H1 (cell line): ENCODE data around the gene CTDNEP1. TPM values are rescaled to one million over a fixed set of nuclear protein-coding genes. Genes with fewer than 3 reads are reported as not detected.
A peak's percentile ranks its signal among the peaks of the same experiment; 100 is the strongest.

Experiments used
- CTCF ChIA-PET: fragments of 300-600 bp; sonication (Branson Sonifier 250); formaldehyde crosslinking; loops from one replicate; lab custom pipeline; 2021; ENCODE audit not compliant: partially characterized antibody; lab: Charles Lee
- POLR2A ChIA-PET: fragments of 300-600 bp; sonication (Branson Sonifier 250); formaldehyde crosslinking; loops from one replicate; lab custom pipeline; 2021; ENCODE audit warnings: inconsistent platforms; ENCODE audit not compliant: partially characterized antibody; lab: Charles Lee
- DNase-seq, 2 experiments: peaks; one replicate each; pipeline versions ENCODE4 v3.0.0 to v3.0.0-alpha.2; 2010 to 2022; ENCODE audit warnings: low spot score in 2 of 2, low read depth in 1 of 2, mixed read lengths in 1 of 2
- FAIRE-seq: peaks from 2 replicates; lab custom pipeline; 2011; peaks lifted over from hg19 to GRCh38; lab: Jason Lieb, UNC
- H2AFZ ChIP-seq: 2 replicates; pipeline ENCODE4 v1.8.1; 2012; ENCODE audit warnings: low read length, inconsistent platforms
- H2AK5ac ChIP-seq: 2 replicates; pipeline ENCODE4 v1.6.1; 2013; ENCODE audit warnings: low read depth, low read length
- H2BK120ac ChIP-seq: replicated peaks from 2 replicates; pipeline ENCODE3; 2013; ENCODE audit warnings: low read depth, low read length, inconsistent platforms
- H2BK12ac ChIP-seq: 2 replicates; pipeline ENCODE4 v1.6.1; 2013; ENCODE audit warnings: low read depth, low read length
- H2BK15ac ChIP-seq: 2 replicates; pipeline ENCODE4 v1.6.1; 2013; ENCODE audit warnings: low read length
- H2BK20ac ChIP-seq: 2 replicates; pipeline ENCODE4 v1.6.1; 2013; ENCODE audit warnings: low read length
- H2BK5ac ChIP-seq: 2 replicates; pipeline ENCODE4 v1.6.1; 2013; ENCODE audit warnings: low read depth, low read length
- H3K14ac ChIP-seq: 2 replicates; pipeline ENCODE4 v1.6.1; 2013; ENCODE audit warnings: inconsistent platforms; ENCODE audit not compliant: insufficient read length
- H3K18ac ChIP-seq: 2 replicates; pipeline ENCODE4 v1.6.1; 2013; ENCODE audit warnings: low read length; ENCODE audit errors: extremely low read depth
- H3K23ac ChIP-seq: 2 replicates; pipeline ENCODE4 v1.6.1; 2013; ENCODE audit warnings: inconsistent platforms; ENCODE audit not compliant: insufficient read length
- H3K23me2 ChIP-seq: 2 replicates; pipeline ENCODE4 v1.6.1; 2013; ENCODE audit warnings: low read depth, low read length
- H3K27ac ChIP-seq: 2 replicates; pipeline ENCODE4 v1.6.1; 2011; ENCODE audit warnings: low read depth, low read length, inconsistent platforms
- H3K27me3 ChIP-seq, 4 experiments: replicated peaks in 1 of 4; 1 replicate in 1 of 4; 2 replicates in 3 of 4; pipeline versions ENCODE4 v1.6.1 to v1.8.1; 2011 to 2013; ENCODE audit warnings: low read length in 3 of 4, mild to moderate bottlenecking in 3 of 4, inconsistent platforms in 2 of 4, mixed read lengths in 2 of 4, moderate library complexity in 1 of 4; ENCODE audit not compliant: control insufficient read depth in 3 of 4, insufficient read depth in 3 of 4; ENCODE audit errors: extremely low read depth in 1 of 4
- H3K36me3 ChIP-seq, 4 experiments: 2 replicates each; pipeline versions ENCODE4 v1.6.1 to v1.8.1; 2011 to 2013; ENCODE audit warnings: mild to moderate bottlenecking in 4 of 4, low read length in 3 of 4, moderate library complexity in 2 of 4, control low read depth in 1 of 4, inconsistent platforms in 1 of 4; ENCODE audit not compliant: insufficient read depth in 4 of 4, control insufficient read depth in 2 of 4
- H3K4ac ChIP-seq: replicated peaks from 2 replicates; pipeline ENCODE3; 2013; ENCODE audit warnings: low read length, low read depth, mixed read lengths, inconsistent platforms; ENCODE audit not compliant: insufficient read length
- H3K4me1 ChIP-seq, 4 experiments: replicated peaks in 1 of 4; 1 replicate in 1 of 4; 2 replicates in 3 of 4; pipeline versions ENCODE4 v1.6.1 to v1.8.1; 2011 to 2013; ENCODE audit warnings: low read length in 3 of 4, inconsistent platforms in 2 of 4, mixed read lengths in 1 of 4; ENCODE audit not compliant: insufficient read depth in 4 of 4, control insufficient read depth in 3 of 4
- H3K4me2 ChIP-seq, 2 experiments: 2 replicates each; pipeline versions ENCODE4 v1.6.1 to v1.8.1; 2011 to 2013; ENCODE audit warnings: low read depth in 2 of 2, low read length in 2 of 2, control low read depth in 1 of 2, inconsistent platforms in 1 of 2, mild to moderate bottlenecking in 1 of 2; ENCODE audit not compliant: insufficient read depth in 1 of 2
- H3K4me3 ChIP-seq, 4 experiments: fragments of 200-600, 300-600 bp in 1 of 4; sonication (generic), shearing (Covaris generic), sonication (Bioruptor Twin) in 1 of 4; 2 replicates each; pipeline versions ENCODE4 v1.5.1 to v1.8.1; 2011 to 2016; ENCODE audit warnings: low read length in 4 of 4, low read depth in 3 of 4, control low read depth in 2 of 4, inconsistent platforms in 2 of 4, mild to moderate bottlenecking in 2 of 4, mixed read lengths in 1 of 4, moderate library complexity in 1 of 4; ENCODE audit not compliant: insufficient read depth in 2 of 4; ENCODE audit errors: extremely low read depth in 1 of 4
- H3K56ac ChIP-seq: replicated peaks from 2 replicates; pipeline ENCODE3; 2013; ENCODE audit warnings: low read depth, mild to moderate bottlenecking, mixed read lengths, low read length, inconsistent platforms; ENCODE audit not compliant: insufficient read length
- H3K79me1 ChIP-seq: 2 replicates; pipeline ENCODE4 v1.6.1; 2013; ENCODE audit warnings: low read depth, low read length, control low read depth
- H3K79me2 ChIP-seq, 2 experiments: 2 replicates each; pipeline versions ENCODE4 v1.6.1 to v1.8.1; 2012 to 2013; ENCODE audit warnings: low read length in 2 of 2, mild to moderate bottlenecking in 2 of 2, inconsistent platforms in 1 of 2; ENCODE audit not compliant: insufficient read depth in 2 of 2, control insufficient read depth in 1 of 2
- H3K9ac ChIP-seq, 4 experiments: replicated peaks in 1 of 4; 1 replicate in 1 of 4; 2 replicates in 3 of 4; pipeline versions ENCODE4 v1.6.1 to v1.8.1; 2011 to 2013; ENCODE audit warnings: low read depth in 3 of 4, low read length in 3 of 4, control low read depth in 2 of 4, mild to moderate bottlenecking in 2 of 4, moderate library complexity in 2 of 4, inconsistent platforms in 1 of 4; ENCODE audit errors: extremely low read depth in 1 of 4
- H3K9me3 ChIP-seq, 2 experiments: 2 replicates each; pipeline versions ENCODE4 v1.6.1 to v1.8.1; 2012 to 2013; ENCODE audit warnings: mild to moderate bottlenecking in 2 of 2, moderate library complexity in 2 of 2, control low read depth in 1 of 2, inconsistent platforms in 1 of 2, low read depth in 1 of 2, low read length in 1 of 2, mixed read lengths in 1 of 2; ENCODE audit not compliant: insufficient read depth in 2 of 2
- H4K20me1 ChIP-seq, 2 experiments: replicated peaks in 1 of 2; 2 replicates each; pipeline versions ENCODE3 to v1.8.1; 2011 to 2013; ENCODE audit warnings: inconsistent platforms in 2 of 2, low read length in 2 of 2, mild to moderate bottlenecking in 1 of 2; ENCODE audit not compliant: insufficient read depth in 2 of 2, control insufficient read depth in 1 of 2
- H4K5ac ChIP-seq: 2 replicates; pipeline ENCODE4 v1.6.1; 2013; ENCODE audit warnings: low read length, low read depth, mixed read lengths, inconsistent platforms; ENCODE audit not compliant: insufficient read length
- H4K8ac ChIP-seq: 2 replicates; pipeline ENCODE4 v1.8.0; 2013; ENCODE audit warnings: mild to moderate bottlenecking, moderate library complexity, low read length, inconsistent platforms; ENCODE audit not compliant: insufficient read depth; ENCODE audit errors: extremely low read depth
- H4K91ac ChIP-seq: replicated peaks from 2 replicates; pipeline ENCODE3; 2013; ENCODE audit warnings: low read length, mixed read lengths, inconsistent platforms; ENCODE audit not compliant: insufficient read length
- CHD2 ChIP-seq: IDR thresholded peaks from 2 replicates; pipeline ENCODE4 v1.6.1; 2012; ENCODE audit warnings: low read length, improper control_type of control experiment
- KDM5A ChIP-seq: fragments of 200-600 bp; IDR thresholded peaks from 2 replicates; pipeline ENCODE4 v1.7.1; 2012; ENCODE audit warnings: mild to moderate bottlenecking, low read length, inconsistent platforms, mixed read lengths
- NRF1 ChIP-seq: IDR thresholded peaks from 2 replicates; pipeline ENCODE4 v1.6.1; 2011; ENCODE audit warnings: mild to moderate bottlenecking, low read depth, low read length, improper control_type of control experiment
- RBBP5 ChIP-seq: IDR thresholded peaks from 2 replicates; pipeline ENCODE4 v1.7.1; 2012; ENCODE audit warnings: low read depth, mild to moderate bottlenecking, inconsistent platforms, low read length, moderate library complexity, borderline replicate concordance
- WGBS, 2 experiments: shearing (Covaris generic) in 1 of 2; methylation state at CpG; one replicate each; pipeline versions ENCODE4 v1.1.6 to v1.1.7; 2013 to 2015; ENCODE audit warnings: low lambda C conversion rate in 2 of 2, mixed read lengths in 2 of 2, inconsistent platforms in 1 of 2, low coverage in 1 of 2, missing lambda C conversion rate in 1 of 2; ENCODE audit not compliant: insufficient replicate concordance in 2 of 2, insufficient coverage in 1 of 2, insufficient read length in 1 of 2; ENCODE audit errors: extremely low coverage in 1 of 2, missing lambda C conversion rate in 1 of 2; 5-methylcytosine and 5-hydroxymethylcytosine counted together
- polyA plus RNA-seq, 7 experiments: library from polyadenylated mRNA; depleted of rRNA in 3 of 7; stranded (reverse) in 5 of 7; unstranded in 2 of 7; fragments of >200 nt in 5 of 7; fragments of 200-250 nt in 2 of 7; gene quantifications; 1 replicate in 5 of 7; 2 replicates in 1 of 7; 4 replicates in 1 of 7; pipeline versions ENCODE4 v1.2.1 to v1.2.3, GENCODE V29; 2011 to 2013; ENCODE audit warnings: missing spikeins in 2 of 7, mixed read lengths in 2 of 7
- total RNA-seq: library from RNA; stranded (reverse); fragmentation: NEBNext Ultra II Directional; extraction: Animal tissue kit (Norgen Biotek cat#: 25700); gene quantifications from 2 replicates; pipeline ENCODE4 v1.2.1, GENCODE V29; 2021
- TF ChIP-seq, protein P1 (sequence below): IDR thresholded peaks from 2 replicates; pipeline ENCODE4 v1.6.1; 2012; ENCODE audit warnings: inconsistent platforms

Gene CTDNEP1
- total and polyA plus RNA-seq, 2 of the 8 experiments (the other 6 are each of a cell fraction or from before 2014, with no cell fraction given): 114 to 123 TPM

DNA sequence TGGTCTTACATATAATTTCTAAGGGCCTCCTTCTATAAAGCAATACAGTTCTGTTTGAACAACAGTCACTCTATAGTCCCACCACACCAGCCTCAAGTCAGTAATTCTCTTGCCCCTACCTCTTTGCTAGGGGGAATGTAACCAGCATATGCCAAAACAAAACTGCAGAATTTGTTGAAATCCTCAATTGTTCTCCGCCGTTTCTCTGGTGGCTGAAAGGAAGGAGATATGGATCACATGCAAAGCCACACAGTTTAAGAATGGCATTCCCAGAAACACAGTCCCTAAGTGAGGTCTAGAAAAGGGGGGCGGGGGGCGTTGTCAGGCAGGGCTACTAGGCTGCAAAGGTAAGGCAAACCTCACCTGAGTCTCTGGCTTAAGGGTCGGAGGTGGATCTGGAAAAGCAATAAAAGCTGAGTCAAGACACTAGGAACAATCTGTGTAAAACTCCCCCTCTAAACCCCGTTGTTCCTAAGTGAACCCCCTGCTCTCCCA is 14.2 kb downstream of the CTDNEP1 start:
- 51% methylated on average over 6 of the region's 6 CpGs; no CpG with 5 or more reads in 1 of the 2 experiments for WGBS, 2 experiments
- no peak overlapping the region for H2BK12ac ChIP-seq
- H3K4me3 ChIP-seq: peak overlapping the region; percentile 47 to 95 (median 74); a peak in 6 of 8 replicates
- H3K4ac ChIP-seq: peak overlapping the region; percentile 94
- no peak for FAIRE-seq
- H3K23ac ChIP-seq: no peak overlapping the region
- no peak for DNase-seq
- CTCF ChIA-PET: interaction anchor here (1.2 to 6.4 kb wide), 2 partner anchors 13 to 16 kb away, joined by 3 to 46 read pairs; partner anchors contain the start of genes ACADVL and DLG4
- no peak overlapping the region for H2BK120ac ChIP-seq
- no peak overlapping the region for H2BK20ac ChIP-seq
- no peaks in the 10 kb centered on the region for H3K9me3 ChIP-seq
- H2AFZ ChIP-seq: no peak overlapping the region
- no peak for TF ChIP-seq RBBP5
- no peak for TF ChIP-seq CHD2
- TF ChIP-seq NRF1: no peak
- TF ChIP-seq KDM5A: no peak
- TF ChIP-seq, protein P1, sequence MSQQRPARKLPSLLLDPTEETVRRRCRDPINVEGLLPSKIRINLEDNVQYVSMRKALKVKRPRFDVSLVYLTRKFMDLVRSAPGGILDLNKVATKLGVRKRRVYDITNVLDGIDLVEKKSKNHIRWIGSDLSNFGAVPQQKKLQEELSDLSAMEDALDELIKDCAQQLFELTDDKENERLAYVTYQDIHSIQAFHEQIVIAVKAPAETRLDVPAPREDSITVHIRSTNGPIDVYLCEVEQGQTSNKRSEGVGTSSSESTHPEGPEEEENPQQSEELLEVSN: no peak
- TF ChIP-seq, all 59 proteins: peak for 0
- Histone ChIP-seq H3K18ac (no peak overlapping the region), H3K27me3 (no peaks in the 10 kb centered on the region), H3K4me2 (peak overlapping the region; percentile 74 to 77), H3K4me1 (peaks cover 5 to 24% (median 12%) of the 10 kb centered on the region in 4 experiments), H3K14ac (no peak overlapping the region), H4K20me1 (peaks cover 11 to 22% of the 10 kb centered on the region in 2 experiments), H3K79me2 (peaks cover 7 to 64% of the 10 kb centered on the region in 2 experiments), H2BK5ac (no peak overlapping the region; the same call in 1 of the 2 replicates), H3K79me1 (peaks cover 8% of the 10 kb centered on the region; the same call in 1 of the 2 replicates), H2BK15ac (no peak overlapping the region), H4K8ac (no peak overlapping the region), H2AK5ac (no peak overlapping the region), H3K23me2 (peaks cover 10% of the 10 kb centered on the region; the same call in 1 of the 2 replicates), H4K91ac (no peak overlapping the region), H3K9ac (peak overlapping the region in 1 of 4 experiments; percentile 56; a peak in 2 of 7 replicates), H3K36me3 (peaks cover 15 to 36% (median 22%) of the 10 kb centered on the region in 4 experiments; a peak in 6 of 8 replicates), H3K27ac (no peak overlapping the region), H3K56ac (no peak overlapping the region), H4K5ac (no peak overlapping the region)
- POLR2A ChIA-PET: interaction anchor here (1.1 to 19.7 kb wide), 9 partner anchors 11 to 81 kb away, joined by 3 to 386 read pairs (median 22); partner anchors contain the start of genes ACADVL, CLDN7, CTDNEP1 and DLG4
